A673 (cell line): ENCODE results near the gene PYGO1.

Experiments
- CTCF ChIP-seq: fragments of 300-800, 200-600 bp; sonication (generic); conservative IDR thresholded peaks from 2 replicates; pipeline ENCODE4 v1.5.1; 2017; ENCODE audit warnings: low read depth, mild to moderate bottlenecking, antibody characterized with exemption, low read length, moderate library complexity, mixed read lengths
- EZH2 ChIP-seq: fragments of 200-600 bp; sonication (generic); IDR thresholded peaks from 2 replicates; pipeline ENCODE4 v1.6.1; 2017; ENCODE audit warnings: borderline replicate concordance, low read depth, mild to moderate bottlenecking, mixed read lengths, antibody characterized with exemption, low read length; ENCODE audit not compliant: poor library complexity, severe bottlenecking

- TF ChIP-seq CTCF: no peak
- no peak for TF ChIP-seq EZH2
Observed at GRCh38 chr15:55628369-55628730, 40.2 kb upstream of the PYGO1 start.
